HT1080 (cell line): ENCODE measurements around the gene RASGRF2. TPM values are rescaled to one million over a fixed set of nuclear protein-coding genes. Genes with fewer than 3 reads are reported as not detected.
A peak's percentile ranks its signal among the peaks of the same experiment; 100 is the strongest.
"Not testable (repeated sequence)": the region's sequence is repeated elsewhere in the genome, so short reads cannot be mapped to it uniquely, and the experiment has no call there.

Source experiments
- DNase-seq: peaks from one replicate; pipeline ENCODE4 v3.0.0-alpha.2; 2015; ENCODE audit warnings: low read depth
- total RNA-seq: library from RNA; depleted of rRNA; stranded (reverse); fragments of >200 nt; shearing (Covaris generic); gene quantifications from 2 replicates; pipeline ENCODE4 v1.2.3, GENCODE V29; 2014

RASGRF2 gene
- total RNA-seq, 1 experiment from 2014 or later = 6.4 TPM

DNA sequence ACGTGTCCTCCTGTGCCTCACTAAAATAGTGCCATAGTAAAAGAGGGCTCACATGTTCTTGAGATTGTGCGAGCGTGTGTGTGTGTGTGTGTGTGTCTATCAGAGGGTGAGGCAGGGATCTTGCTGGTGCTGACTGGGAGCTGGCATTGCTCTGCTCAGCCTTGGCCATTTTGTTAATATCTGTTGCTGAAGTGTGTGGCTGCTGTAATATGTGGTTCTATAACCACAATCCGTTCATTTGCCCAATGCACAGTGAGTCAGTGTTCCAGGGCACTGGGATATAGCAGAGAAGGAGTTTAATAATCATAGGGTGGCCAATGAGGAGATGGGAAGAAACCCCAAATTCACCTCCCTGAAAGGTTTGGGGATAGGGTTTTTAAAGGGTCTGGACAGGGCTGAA lies 61.3 kb downstream of the RASGRF2 start:
- DNase-seq = peak; percentile 53

- DNase-seq = no peak
Observed at GRCh38 chr5:81021951-81022687, 62.0 kb downstream of the RASGRF2 start.

GRCh38 chr5:81022688-81023084 lies 62.5 kb downstream of the RASGRF2 start:
- no peak for DNase-seq

DNA sequence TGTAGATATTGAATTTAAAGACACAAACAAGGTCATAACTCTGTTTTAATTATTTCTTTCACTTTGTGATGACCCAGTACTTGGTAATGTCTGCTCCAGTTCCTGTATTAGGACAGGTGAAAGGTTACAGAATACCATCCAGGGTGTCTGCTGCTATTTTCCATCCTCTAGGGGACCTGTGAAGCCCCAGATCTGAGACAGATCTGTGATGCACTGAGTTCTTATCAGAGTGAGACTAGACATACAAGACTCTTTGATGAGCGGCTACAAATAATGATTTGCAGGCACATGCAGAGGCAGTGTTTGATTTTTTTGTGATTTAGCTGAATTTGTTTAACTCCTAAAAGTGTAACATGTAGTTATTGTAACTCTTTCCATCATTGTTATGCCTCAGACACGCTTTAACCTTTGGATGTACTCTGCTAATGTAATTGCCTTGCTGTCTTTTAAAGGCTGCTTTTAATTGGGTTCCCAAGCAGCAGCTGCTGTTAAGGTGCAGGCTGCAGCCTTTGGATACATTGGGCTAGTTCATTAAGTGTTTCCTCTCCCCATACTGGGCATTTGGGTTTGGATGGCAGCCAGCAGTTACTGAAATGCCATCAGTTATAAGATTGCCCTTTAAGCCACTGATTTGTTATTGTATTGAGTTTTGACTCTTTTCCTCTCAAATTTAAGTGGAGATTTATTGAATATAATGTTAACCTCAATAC lies 63.3 kb downstream of the RASGRF2 start:
- DNase-seq = no peak

DNA sequence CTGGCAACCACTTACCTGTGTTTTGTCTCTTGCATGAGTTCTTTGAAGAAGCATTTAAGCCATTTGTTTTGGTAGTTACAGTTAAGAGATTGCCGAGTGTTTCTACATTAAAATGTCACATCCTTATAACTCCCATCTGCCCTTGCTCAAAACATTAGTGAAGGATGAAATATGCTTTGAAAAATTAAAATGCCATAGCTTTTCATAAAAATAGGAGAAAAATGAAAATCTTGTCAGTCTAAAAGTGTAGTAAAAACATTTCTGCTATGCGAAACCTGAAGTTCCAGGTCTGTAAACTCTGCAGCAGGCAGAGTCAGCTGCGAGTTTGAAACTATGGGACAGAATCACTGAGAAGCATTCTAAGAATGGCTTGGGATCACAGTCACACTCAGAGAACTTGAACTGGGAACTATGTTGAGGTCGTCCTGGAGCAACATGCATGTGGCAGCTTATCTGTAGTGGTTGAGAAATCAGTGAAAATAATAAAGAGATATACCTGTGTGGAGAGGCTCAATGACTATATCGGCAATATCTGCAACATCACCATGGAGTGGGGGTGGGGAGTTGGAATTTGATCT lies 67.4 kb downstream of the RASGRF2 start:
- DNase-seq = no peak

GRCh38 chr5:81028888-81029287 lies 68.7 kb downstream of the RASGRF2 start:
- not testable (repeated sequence) for DNase-seq

GRCh38 chr5:81029736-81030135 lies 69.6 kb downstream of the RASGRF2 start:
- DNase-seq = not testable (repeated sequence)

GRCh38 chr5:81030236-81031034 lies 70.3 kb downstream of the RASGRF2 start:
- DNase-seq = not testable (repeated sequence)

DNA sequence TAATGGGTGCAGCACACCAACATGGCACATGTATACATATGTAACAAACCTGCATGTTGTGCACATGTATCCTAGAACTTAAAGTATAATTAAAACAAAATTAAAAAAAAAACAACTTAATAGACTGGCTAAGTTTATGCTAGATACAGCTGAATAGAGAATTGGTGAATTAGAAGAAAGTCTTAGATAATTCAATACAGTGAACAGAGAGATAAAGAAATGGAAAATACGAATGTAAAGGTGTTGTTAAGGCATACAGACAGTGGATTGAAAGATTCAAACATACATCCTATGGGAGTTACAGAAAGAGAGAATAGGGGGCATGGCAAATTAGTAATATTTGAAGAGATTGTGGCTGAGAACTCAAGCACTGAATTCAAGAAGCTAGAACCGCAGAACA lies 75.4 kb downstream of the RASGRF2 start:
- no peak for DNase-seq

DNA sequence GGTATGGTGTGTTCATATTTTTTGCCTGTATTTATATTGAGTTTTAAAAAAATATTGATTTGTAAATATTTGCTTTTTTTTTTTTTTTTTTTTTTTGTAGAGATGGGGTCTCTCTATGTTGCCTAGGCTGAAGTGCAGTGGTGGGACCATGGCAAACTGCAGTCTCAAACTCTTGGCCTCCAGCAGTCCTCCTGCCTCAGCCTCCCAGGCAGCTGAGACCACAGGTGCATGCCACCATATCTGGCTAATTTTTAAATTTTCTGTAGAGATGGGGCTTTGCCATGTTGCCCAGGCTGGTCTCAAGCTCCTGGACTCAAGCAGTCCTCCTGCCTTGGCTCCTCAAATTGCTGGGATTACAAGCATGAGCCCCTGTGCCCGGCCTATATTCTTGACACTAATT lies 78.3 kb downstream of the RASGRF2 start:
- DNase-seq = no peak

- peak; percentile 10 for DNase-seq
Observed at GRCh38 chr5:81044868-81045267, 84.7 kb downstream of the RASGRF2 start.

DNA sequence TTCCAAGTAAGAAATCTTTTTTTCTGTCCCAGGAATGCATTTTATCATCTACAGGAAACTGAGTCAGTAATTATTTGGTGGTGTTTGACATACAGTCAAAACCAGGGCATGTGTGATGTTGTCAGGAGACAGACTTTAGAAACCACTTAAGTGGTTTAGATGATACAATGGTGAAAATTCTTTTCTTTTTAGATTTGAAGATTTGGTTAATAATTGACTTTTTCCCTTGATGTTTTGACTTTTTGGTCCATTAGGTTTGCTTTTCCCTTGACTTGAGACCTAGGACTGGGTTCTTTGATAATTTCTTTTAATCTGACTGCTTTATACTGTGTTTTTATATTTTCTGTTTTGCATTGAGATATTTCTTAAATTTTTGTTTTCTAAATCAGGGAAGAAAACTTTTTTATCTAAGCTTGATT lies 85.2 kb downstream of the RASGRF2 start:
- no peak for DNase-seq

GRCh38 chr5:81046041-81046440 lies 85.9 kb downstream of the RASGRF2 start:
- DNase-seq = no peak

DNA sequence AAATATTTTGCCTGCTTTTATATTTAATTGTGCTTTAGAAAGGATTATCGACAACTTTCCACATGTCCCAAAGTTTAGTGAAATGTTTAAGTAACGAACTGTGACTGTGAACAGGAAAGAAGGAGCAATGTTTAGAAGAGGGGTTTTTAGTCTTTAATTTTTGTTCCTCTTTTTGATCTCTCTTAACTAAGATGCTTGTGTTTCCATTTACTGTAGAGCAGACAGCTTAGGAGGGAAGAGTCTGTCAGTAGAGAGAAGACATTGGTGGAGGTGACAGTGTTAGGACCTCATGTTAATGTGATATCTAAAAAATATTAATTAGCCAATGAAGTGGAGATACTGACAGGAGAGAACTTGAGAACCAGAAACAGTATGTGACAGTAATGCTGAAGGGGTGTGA lies 92.2 kb downstream of the RASGRF2 start:
- DNase-seq = no peak

- not testable (repeated sequence) for DNase-seq
Observed at GRCh38 chr5:81053282-81053681, 93.1 kb downstream of the RASGRF2 start.

- DNase-seq = no peak
Observed at GRCh38 chr5:81058121-81058520, 98.0 kb downstream of the RASGRF2 start.

DNA sequence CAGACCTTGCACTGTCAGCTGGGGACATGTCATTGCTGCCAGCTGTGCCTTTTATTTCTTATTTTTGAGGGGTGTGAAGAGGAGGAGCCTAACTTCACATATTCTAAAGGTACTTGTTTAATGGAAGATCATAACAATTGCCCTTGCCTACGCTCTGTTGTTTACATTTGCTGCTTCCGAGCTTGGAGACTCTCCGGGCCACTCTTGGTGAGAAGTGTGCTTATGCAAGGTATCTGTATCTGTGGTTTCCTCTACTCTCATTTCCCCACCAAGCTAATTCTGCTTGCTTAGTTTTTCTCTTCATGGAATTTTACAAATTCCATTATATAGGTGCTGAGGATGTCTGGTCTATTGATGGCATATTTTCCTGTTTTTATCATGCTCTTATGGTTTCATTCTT lies 105.3 kb downstream of the RASGRF2 start:
- no peak for DNase-seq

DNA sequence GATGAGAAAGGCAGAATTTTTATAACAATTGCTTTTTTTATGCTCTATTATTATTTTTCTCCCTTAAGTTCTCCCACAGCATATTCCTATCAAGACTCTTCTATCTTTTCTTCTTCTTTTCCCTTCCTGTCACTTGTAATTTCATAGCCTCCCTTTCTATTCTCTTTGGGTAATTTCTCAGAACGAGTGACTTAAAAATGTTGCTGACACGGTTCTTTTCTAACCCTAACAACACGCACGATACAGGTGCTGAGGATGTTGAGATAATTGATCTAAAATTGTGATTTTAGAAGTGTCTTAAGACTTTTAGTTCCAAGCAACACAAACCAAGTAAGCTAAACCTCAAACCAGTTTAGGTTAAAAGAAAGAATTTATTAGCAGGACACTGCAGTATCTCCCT lies 105.9 kb downstream of the RASGRF2 start:
- no peak for DNase-seq

DNA sequence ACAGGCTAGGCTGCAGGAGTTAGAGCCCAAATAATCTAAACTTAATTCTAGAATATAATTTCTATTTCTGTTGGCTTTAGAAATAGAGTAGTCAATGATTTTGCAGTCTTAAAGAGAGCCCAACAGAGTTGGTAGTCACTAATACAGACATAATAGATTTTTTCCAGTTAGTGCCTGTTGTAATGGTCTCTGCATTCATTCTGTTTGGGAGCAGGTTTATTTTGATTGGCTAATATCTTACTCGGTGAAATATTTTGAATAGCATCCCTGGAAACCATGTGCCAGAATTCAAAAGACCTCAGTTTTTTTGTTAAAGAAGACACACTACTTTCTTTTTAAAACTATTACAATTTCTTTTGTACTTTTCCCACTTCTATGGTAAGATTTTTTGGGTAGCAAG lies 107.2 kb downstream of the RASGRF2 start:
- DNase-seq = no peak

GRCh38 chr5:81068063-81068462 lies 107.9 kb downstream of the RASGRF2 start:
- no peak for DNase-seq

DNA sequence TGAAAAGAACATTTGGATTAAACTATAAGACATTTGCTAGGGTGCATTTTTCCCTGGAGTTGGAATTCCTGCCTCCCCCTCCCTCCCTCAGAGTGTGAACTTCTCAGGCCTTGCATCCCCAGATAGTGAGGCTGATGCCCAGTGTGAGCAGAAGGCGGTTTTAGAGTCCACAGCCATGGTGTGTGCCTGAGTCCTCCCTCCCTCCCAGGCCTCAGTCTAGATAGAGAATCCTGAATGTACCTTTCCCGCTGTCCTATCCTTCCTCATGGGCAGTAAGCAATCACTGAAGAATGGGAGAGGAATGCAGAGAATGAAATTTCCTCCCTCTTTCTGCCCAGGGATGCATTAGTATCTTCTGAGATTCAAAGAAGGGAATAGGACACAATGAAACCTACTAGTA lies 108.5 kb downstream of the RASGRF2 start:
- DNase-seq = no peak

DNA sequence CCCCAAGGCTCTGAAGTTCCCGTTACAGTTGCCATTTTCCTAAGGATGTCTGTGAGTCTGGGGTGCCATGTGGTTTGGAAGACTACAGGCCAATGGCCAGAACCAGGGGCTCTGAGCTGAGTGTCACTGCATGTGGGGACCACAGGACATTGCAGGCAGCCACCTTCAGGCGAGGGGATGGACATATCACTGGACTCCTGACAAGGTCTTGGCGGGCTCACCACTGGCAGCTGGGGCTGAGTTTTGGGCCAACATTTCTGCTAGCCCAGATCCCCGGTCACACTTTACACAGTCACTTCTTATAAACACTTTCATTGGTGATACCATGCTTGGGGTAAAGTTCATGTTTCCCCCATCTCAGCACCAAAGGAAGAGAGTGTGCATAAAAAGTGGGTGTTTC lies 109.8 kb downstream of the RASGRF2 start:
- DNase-seq = no peak
